H1 (cell line): ENCODE data around the gene RIMS1. TPM values are rescaled to one million over a fixed set of nuclear protein-coding genes. Genes with fewer than 3 reads are reported as not detected.

ENCODE experiments used
- CTCF ChIA-PET: fragments of 300-600 bp; sonication (Branson Sonifier 250); formaldehyde crosslinking; loops from one replicate; lab custom pipeline; 2021; ENCODE audit not compliant: partially characterized antibody; lab: Charles Lee
- POLR2A ChIA-PET: fragments of 300-600 bp; sonication (Branson Sonifier 250); formaldehyde crosslinking; loops from one replicate; lab custom pipeline; 2021; ENCODE audit warnings: inconsistent platforms; ENCODE audit not compliant: partially characterized antibody; lab: Charles Lee
- DNase-seq, 2 experiments: peaks; one replicate each; pipeline versions ENCODE4 v3.0.0 to v3.0.0-alpha.2; 2010 to 2022; ENCODE audit warnings: low spot score in 2 of 2, low read depth in 1 of 2, mixed read lengths in 1 of 2
- FAIRE-seq: peaks from 2 replicates; lab custom pipeline; 2011; peaks lifted over from hg19 to GRCh38; lab: Jason Lieb, UNC
- H2AFZ ChIP-seq: 2 replicates; pipeline ENCODE4 v1.8.1; 2012; ENCODE audit warnings: low read length, inconsistent platforms
- H2AK5ac ChIP-seq: 2 replicates; pipeline ENCODE4 v1.6.1; 2013; ENCODE audit warnings: low read depth, low read length
- H2BK120ac ChIP-seq: replicated peaks from 2 replicates; pipeline ENCODE3; 2013; ENCODE audit warnings: low read depth, low read length, inconsistent platforms
- H2BK12ac ChIP-seq: 2 replicates; pipeline ENCODE4 v1.6.1; 2013; ENCODE audit warnings: low read depth, low read length
- H2BK15ac ChIP-seq: 2 replicates; pipeline ENCODE4 v1.6.1; 2013; ENCODE audit warnings: low read length
- H2BK20ac ChIP-seq: 2 replicates; pipeline ENCODE4 v1.6.1; 2013; ENCODE audit warnings: low read length
- H2BK5ac ChIP-seq: 2 replicates; pipeline ENCODE4 v1.6.1; 2013; ENCODE audit warnings: low read depth, low read length
- H3K14ac ChIP-seq: 2 replicates; pipeline ENCODE4 v1.6.1; 2013; ENCODE audit warnings: inconsistent platforms; ENCODE audit not compliant: insufficient read length
- H3K18ac ChIP-seq: 2 replicates; pipeline ENCODE4 v1.6.1; 2013; ENCODE audit warnings: low read length; ENCODE audit errors: extremely low read depth
- H3K23ac ChIP-seq: 2 replicates; pipeline ENCODE4 v1.6.1; 2013; ENCODE audit warnings: inconsistent platforms; ENCODE audit not compliant: insufficient read length
- H3K23me2 ChIP-seq: 2 replicates; pipeline ENCODE4 v1.6.1; 2013; ENCODE audit warnings: low read depth, low read length
- H3K27ac ChIP-seq: 2 replicates; pipeline ENCODE4 v1.6.1; 2011; ENCODE audit warnings: low read depth, low read length, inconsistent platforms
- H3K27me3 ChIP-seq, 4 experiments: replicated peaks in 1 of 4; 1 replicate in 1 of 4; 2 replicates in 3 of 4; pipeline versions ENCODE4 v1.6.1 to v1.8.1; 2011 to 2013; ENCODE audit warnings: low read length in 3 of 4, mild to moderate bottlenecking in 3 of 4, inconsistent platforms in 2 of 4, mixed read lengths in 2 of 4, moderate library complexity in 1 of 4; ENCODE audit not compliant: control insufficient read depth in 3 of 4, insufficient read depth in 3 of 4; ENCODE audit errors: extremely low read depth in 1 of 4
- H3K36me3 ChIP-seq, 4 experiments: 2 replicates each; pipeline versions ENCODE4 v1.6.1 to v1.8.1; 2011 to 2013; ENCODE audit warnings: mild to moderate bottlenecking in 4 of 4, low read length in 3 of 4, moderate library complexity in 2 of 4, control low read depth in 1 of 4, inconsistent platforms in 1 of 4; ENCODE audit not compliant: insufficient read depth in 4 of 4, control insufficient read depth in 2 of 4
- H3K4ac ChIP-seq: replicated peaks from 2 replicates; pipeline ENCODE3; 2013; ENCODE audit warnings: low read length, low read depth, mixed read lengths, inconsistent platforms; ENCODE audit not compliant: insufficient read length
- H3K4me1 ChIP-seq, 4 experiments: replicated peaks in 1 of 4; 1 replicate in 1 of 4; 2 replicates in 3 of 4; pipeline versions ENCODE4 v1.6.1 to v1.8.1; 2011 to 2013; ENCODE audit warnings: low read length in 3 of 4, inconsistent platforms in 2 of 4, mixed read lengths in 1 of 4; ENCODE audit not compliant: insufficient read depth in 4 of 4, control insufficient read depth in 3 of 4
- H3K4me2 ChIP-seq, 2 experiments: 2 replicates each; pipeline versions ENCODE4 v1.6.1 to v1.8.1; 2011 to 2013; ENCODE audit warnings: low read depth in 2 of 2, low read length in 2 of 2, control low read depth in 1 of 2, inconsistent platforms in 1 of 2, mild to moderate bottlenecking in 1 of 2; ENCODE audit not compliant: insufficient read depth in 1 of 2
- H3K4me3 ChIP-seq, 4 experiments: fragments of 200-600, 300-600 bp in 1 of 4; sonication (generic), shearing (Covaris generic), sonication (Bioruptor Twin) in 1 of 4; 2 replicates each; pipeline versions ENCODE4 v1.5.1 to v1.8.1; 2011 to 2016; ENCODE audit warnings: low read length in 4 of 4, low read depth in 3 of 4, control low read depth in 2 of 4, inconsistent platforms in 2 of 4, mild to moderate bottlenecking in 2 of 4, mixed read lengths in 1 of 4, moderate library complexity in 1 of 4; ENCODE audit not compliant: insufficient read depth in 2 of 4; ENCODE audit errors: extremely low read depth in 1 of 4
- H3K56ac ChIP-seq: replicated peaks from 2 replicates; pipeline ENCODE3; 2013; ENCODE audit warnings: low read depth, mild to moderate bottlenecking, mixed read lengths, low read length, inconsistent platforms; ENCODE audit not compliant: insufficient read length
- H3K79me1 ChIP-seq: 2 replicates; pipeline ENCODE4 v1.6.1; 2013; ENCODE audit warnings: low read depth, low read length, control low read depth
- H3K79me2 ChIP-seq, 2 experiments: 2 replicates each; pipeline versions ENCODE4 v1.6.1 to v1.8.1; 2012 to 2013; ENCODE audit warnings: low read length in 2 of 2, mild to moderate bottlenecking in 2 of 2, inconsistent platforms in 1 of 2; ENCODE audit not compliant: insufficient read depth in 2 of 2, control insufficient read depth in 1 of 2
- H3K9ac ChIP-seq, 4 experiments: replicated peaks in 1 of 4; 1 replicate in 1 of 4; 2 replicates in 3 of 4; pipeline versions ENCODE4 v1.6.1 to v1.8.1; 2011 to 2013; ENCODE audit warnings: low read depth in 3 of 4, low read length in 3 of 4, control low read depth in 2 of 4, mild to moderate bottlenecking in 2 of 4, moderate library complexity in 2 of 4, inconsistent platforms in 1 of 4; ENCODE audit errors: extremely low read depth in 1 of 4
- H3K9me3 ChIP-seq, 2 experiments: 2 replicates each; pipeline versions ENCODE4 v1.6.1 to v1.8.1; 2012 to 2013; ENCODE audit warnings: mild to moderate bottlenecking in 2 of 2, moderate library complexity in 2 of 2, control low read depth in 1 of 2, inconsistent platforms in 1 of 2, low read depth in 1 of 2, low read length in 1 of 2, mixed read lengths in 1 of 2; ENCODE audit not compliant: insufficient read depth in 2 of 2
- H4K20me1 ChIP-seq, 2 experiments: replicated peaks in 1 of 2; 2 replicates each; pipeline versions ENCODE3 to v1.8.1; 2011 to 2013; ENCODE audit warnings: inconsistent platforms in 2 of 2, low read length in 2 of 2, mild to moderate bottlenecking in 1 of 2; ENCODE audit not compliant: insufficient read depth in 2 of 2, control insufficient read depth in 1 of 2
- H4K5ac ChIP-seq: 2 replicates; pipeline ENCODE4 v1.6.1; 2013; ENCODE audit warnings: low read length, low read depth, mixed read lengths, inconsistent platforms; ENCODE audit not compliant: insufficient read length
- H4K8ac ChIP-seq: 2 replicates; pipeline ENCODE4 v1.8.0; 2013; ENCODE audit warnings: mild to moderate bottlenecking, moderate library complexity, low read length, inconsistent platforms; ENCODE audit not compliant: insufficient read depth; ENCODE audit errors: extremely low read depth
- H4K91ac ChIP-seq: replicated peaks from 2 replicates; pipeline ENCODE3; 2013; ENCODE audit warnings: low read length, mixed read lengths, inconsistent platforms; ENCODE audit not compliant: insufficient read length
- KDM5A ChIP-seq: fragments of 200-600 bp; IDR thresholded peaks from 2 replicates; pipeline ENCODE4 v1.7.1; 2012; ENCODE audit warnings: mild to moderate bottlenecking, low read length, inconsistent platforms, mixed read lengths
- RAD21 ChIP-seq, 2 experiments: IDR thresholded peaks in 1 of 2; conservative IDR thresholded peaks in 1 of 2; 2 replicates each; pipeline ENCODE4 v1.6.1; 2011; ENCODE audit warnings: low read depth in 2 of 2, low read length in 2 of 2, improper control_type of control experiment in 1 of 2, inconsistent platforms in 1 of 2, mild to moderate bottlenecking in 1 of 2, moderate library complexity in 1 of 2
- WGBS, 2 experiments: shearing (Covaris generic) in 1 of 2; methylation state at CpG; one replicate each; pipeline versions ENCODE4 v1.1.6 to v1.1.7; 2013 to 2015; ENCODE audit warnings: low lambda C conversion rate in 2 of 2, mixed read lengths in 2 of 2, inconsistent platforms in 1 of 2, low coverage in 1 of 2, missing lambda C conversion rate in 1 of 2; ENCODE audit not compliant: insufficient replicate concordance in 2 of 2, insufficient coverage in 1 of 2, insufficient read length in 1 of 2; ENCODE audit errors: extremely low coverage in 1 of 2, missing lambda C conversion rate in 1 of 2; 5-methylcytosine and 5-hydroxymethylcytosine counted together
- polyA plus RNA-seq, 7 experiments: library from polyadenylated mRNA; depleted of rRNA in 3 of 7; stranded (reverse) in 5 of 7; unstranded in 2 of 7; fragments of >200 nt in 5 of 7; fragments of 200-250 nt in 2 of 7; gene quantifications; 1 replicate in 5 of 7; 2 replicates in 1 of 7; 4 replicates in 1 of 7; pipeline versions ENCODE4 v1.2.1 to v1.2.3, GENCODE V29; 2011 to 2013; ENCODE audit warnings: missing spikeins in 2 of 7, mixed read lengths in 2 of 7
- total RNA-seq: library from RNA; stranded (reverse); fragmentation: NEBNext Ultra II Directional; extraction: Animal tissue kit (Norgen Biotek cat#: 25700); gene quantifications from 2 replicates; pipeline ENCODE4 v1.2.1, GENCODE V29; 2021
- TF ChIP-seq, protein P1 (sequence below), 3 experiments: IDR thresholded peaks; 1 replicate in 2 of 3; 2 replicates in 1 of 3; pipeline versions ENCODE4 v1.5.1 to v1.6.1; 2011; ENCODE audit warnings: low read length in 3 of 3, mild to moderate bottlenecking in 3 of 3, inconsistent platforms in 2 of 3, low read depth in 1 of 3, moderate library complexity in 1 of 3; ENCODE audit not compliant: insufficient read depth in 1 of 3; ENCODE audit errors: control extremely low read depth in 1 of 3

Gene RIMS1
- total and polyA plus RNA-seq, 2 of the 8 experiments (the other 6 are each of a cell fraction or from before 2014, with no cell fraction given): 0.63 to 2.3 TPM

- Histone ChIP-seq H2AFZ (no peak overlapping the region), H3K36me3 (no peaks in the 10 kb centered on the region), H2BK12ac (no peak overlapping the region), H4K20me1 (no peaks in the 10 kb centered on the region), H2BK15ac (no peak overlapping the region), H3K56ac (no peak overlapping the region), H4K91ac (no peak overlapping the region), H3K4me2 (no peak overlapping the region), H3K4me1 (peaks cover 0 to 4% (median 0%) of the 10 kb centered on the region in 4 experiments; a peak in 3 of 7 replicates), H3K23ac (no peak overlapping the region), H3K79me2 (no peaks in the 10 kb centered on the region), H2AK5ac (no peak overlapping the region), H2BK5ac (no peak overlapping the region), H4K8ac (no peak overlapping the region), H2BK20ac (no peak overlapping the region), H4K5ac (no peak overlapping the region), H3K9ac (no peak overlapping the region), H3K9me3 (no peaks in the 10 kb centered on the region), H3K18ac (no peak overlapping the region), H3K79me1 (no peaks in the 10 kb centered on the region), H3K4ac (no peak overlapping the region)
- CTCF ChIA-PET: interaction anchor here (0.6 to 2.2 kb wide), 6 partner anchors 8 to 553 kb away, joined by 3 to 10 read pairs (median 4); no protein-coding TSS in a partner anchor
- DNase-seq: no peak
- 13% methylated on average over 1 of the region's 1 CpG; no CpG with 5 or more reads in 1 of the 2 experiments for WGBS, 2 experiments
- FAIRE-seq: peak; percentile 73
- TF ChIP-seq RAD21 (IDR thresholded peaks at IDR 0.05 in 1 of 2, conservative IDR thresholded peaks at IDR 0.05 in 1 of 2; ENCODE audit: low read depth in 2 of 2, low read length in 2 of 2): peak in 1 of 2 experiments; percentile 52; a peak in 3 of 4 replicates
- TF ChIP-seq, protein P1, sequence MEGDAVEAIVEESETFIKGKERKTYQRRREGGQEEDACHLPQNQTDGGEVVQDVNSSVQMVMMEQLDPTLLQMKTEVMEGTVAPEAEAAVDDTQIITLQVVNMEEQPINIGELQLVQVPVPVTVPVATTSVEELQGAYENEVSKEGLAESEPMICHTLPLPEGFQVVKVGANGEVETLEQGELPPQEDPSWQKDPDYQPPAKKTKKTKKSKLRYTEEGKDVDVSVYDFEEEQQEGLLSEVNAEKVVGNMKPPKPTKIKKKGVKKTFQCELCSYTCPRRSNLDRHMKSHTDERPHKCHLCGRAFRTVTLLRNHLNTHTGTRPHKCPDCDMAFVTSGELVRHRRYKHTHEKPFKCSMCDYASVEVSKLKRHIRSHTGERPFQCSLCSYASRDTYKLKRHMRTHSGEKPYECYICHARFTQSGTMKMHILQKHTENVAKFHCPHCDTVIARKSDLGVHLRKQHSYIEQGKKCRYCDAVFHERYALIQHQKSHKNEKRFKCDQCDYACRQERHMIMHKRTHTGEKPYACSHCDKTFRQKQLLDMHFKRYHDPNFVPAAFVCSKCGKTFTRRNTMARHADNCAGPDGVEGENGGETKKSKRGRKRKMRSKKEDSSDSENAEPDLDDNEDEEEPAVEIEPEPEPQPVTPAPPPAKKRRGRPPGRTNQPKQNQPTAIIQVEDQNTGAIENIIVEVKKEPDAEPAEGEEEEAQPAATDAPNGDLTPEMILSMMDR (IDR thresholded peaks at IDR 0.05; ENCODE audit: control extremely low read depth in 1 of 3, insufficient read depth in 1 of 3, low read depth in 1 of 3, low read length in 3 of 3): peak in 2 of 3 experiments; percentile 13 to 25; a peak in 2 of 4 replicates
- no peak for TF ChIP-seq KDM5A
- TF ChIP-seq, all 59 proteins: peak for 2
- no peak overlapping the region for H3K4me3 ChIP-seq
- POLR2A ChIA-PET: no interaction called here
- no peaks in the 10 kb centered on the region for H3K27me3 ChIP-seq
- no peaks in the 10 kb centered on the region; the same call in 1 of the 2 replicates for H3K23me2 ChIP-seq
- no peak overlapping the region for H3K14ac ChIP-seq
- no peak overlapping the region for H2BK120ac ChIP-seq
- no peak overlapping the region for H3K27ac ChIP-seq
Observed at GRCh38 chr6:72084992-72085569, 198.7 kb downstream of the RIMS1 start.
